ENCODE data around the gene INVS.
A peak's percentile ranks its signal among the peaks of the same experiment; 100 is the strongest.
"Not testable (repeated sequence)": the region's sequence is repeated elsewhere in the genome, so short reads cannot be mapped to it uniquely, and the experiment has no call there.

Gene INVS, protein sequence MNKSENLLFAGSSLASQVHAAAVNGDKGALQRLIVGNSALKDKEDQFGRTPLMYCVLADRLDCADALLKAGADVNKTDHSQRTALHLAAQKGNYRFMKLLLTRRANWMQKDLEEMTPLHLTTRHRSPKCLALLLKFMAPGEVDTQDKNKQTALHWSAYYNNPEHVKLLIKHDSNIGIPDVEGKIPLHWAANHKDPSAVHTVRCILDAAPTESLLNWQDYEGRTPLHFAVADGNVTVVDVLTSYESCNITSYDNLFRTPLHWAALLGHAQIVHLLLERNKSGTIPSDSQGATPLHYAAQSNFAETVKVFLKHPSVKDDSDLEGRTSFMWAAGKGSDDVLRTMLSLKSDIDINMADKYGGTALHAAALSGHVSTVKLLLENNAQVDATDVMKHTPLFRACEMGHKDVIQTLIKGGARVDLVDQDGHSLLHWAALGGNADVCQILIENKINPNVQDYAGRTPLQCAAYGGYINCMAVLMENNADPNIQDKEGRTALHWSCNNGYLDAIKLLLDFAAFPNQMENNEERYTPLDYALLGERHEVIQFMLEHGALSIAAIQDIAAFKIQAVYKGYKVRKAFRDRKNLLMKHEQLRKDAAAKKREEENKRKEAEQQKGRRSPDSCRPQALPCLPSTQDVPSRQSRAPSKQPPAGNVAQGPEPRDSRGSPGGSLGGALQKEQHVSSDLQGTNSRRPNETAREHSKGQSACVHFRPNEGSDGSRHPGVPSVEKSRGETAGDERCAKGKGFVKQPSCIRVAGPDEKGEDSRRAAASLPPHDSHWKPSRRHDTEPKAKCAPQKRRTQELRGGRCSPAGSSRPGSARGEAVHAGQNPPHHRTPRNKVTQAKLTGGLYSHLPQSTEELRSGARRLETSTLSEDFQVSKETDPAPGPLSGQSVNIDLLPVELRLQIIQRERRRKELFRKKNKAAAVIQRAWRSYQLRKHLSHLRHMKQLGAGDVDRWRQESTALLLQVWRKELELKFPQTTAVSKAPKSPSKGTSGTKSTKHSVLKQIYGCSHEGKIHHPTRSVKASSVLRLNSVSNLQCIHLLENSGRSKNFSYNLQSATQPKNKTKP
- total RNA-seq = 34.9 to 47.0 (median 38.8) reads per million in 4 experiments

DNA sequence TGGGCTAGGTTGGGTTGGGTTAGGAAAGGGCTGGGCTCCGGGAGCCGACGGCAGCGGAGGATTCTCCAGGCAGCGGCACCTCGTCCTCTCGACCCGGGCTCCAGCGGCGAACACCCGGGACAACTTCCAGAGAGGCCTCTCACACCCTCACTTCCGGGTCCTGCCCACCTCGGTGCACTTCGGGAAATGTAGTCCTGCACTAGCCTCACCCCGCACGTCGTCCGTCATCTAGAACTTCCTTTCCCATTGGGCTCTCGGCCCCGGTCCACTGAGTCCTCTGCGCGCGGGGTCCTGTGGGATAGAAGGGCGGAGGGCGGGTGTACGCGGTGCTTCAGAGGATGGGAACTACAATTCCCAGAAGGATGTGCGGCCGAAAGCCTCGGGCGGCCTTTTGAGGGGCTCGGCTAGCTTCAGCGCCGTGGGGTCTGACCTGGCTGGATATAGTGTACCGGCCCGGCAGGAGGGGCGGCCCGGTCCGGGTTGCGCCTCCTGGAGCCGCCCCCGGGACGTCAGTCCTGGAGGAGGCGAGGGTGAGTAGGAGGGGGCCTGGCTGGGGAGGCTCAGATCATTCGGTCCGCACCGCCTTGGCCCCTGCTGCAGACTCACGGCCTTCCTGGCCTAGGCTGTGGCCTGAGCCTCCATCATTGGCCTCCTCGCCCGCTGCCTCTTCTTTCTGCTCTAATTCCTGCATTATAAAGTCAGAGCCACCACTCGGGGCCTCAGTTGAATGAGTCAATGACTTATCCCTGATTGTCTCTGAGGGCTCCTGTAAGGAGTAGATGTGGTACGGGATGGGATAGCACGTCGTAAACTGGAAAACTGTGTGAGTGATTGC is at the start of gene INVS, which contains the start of gene ERP44:
Gene INVS (plus strand): TSS at position 357 of the 835 bp plus-strand sequence. CDS start 5,279 bp downstream, outside the sequence.
Gene ERP44 (minus strand): TSS at position 114 of the 835 bp plus-strand sequence. CDS start 160 bp downstream, outside the sequence.
- DNase-seq = peak; percentile 96

DNA sequence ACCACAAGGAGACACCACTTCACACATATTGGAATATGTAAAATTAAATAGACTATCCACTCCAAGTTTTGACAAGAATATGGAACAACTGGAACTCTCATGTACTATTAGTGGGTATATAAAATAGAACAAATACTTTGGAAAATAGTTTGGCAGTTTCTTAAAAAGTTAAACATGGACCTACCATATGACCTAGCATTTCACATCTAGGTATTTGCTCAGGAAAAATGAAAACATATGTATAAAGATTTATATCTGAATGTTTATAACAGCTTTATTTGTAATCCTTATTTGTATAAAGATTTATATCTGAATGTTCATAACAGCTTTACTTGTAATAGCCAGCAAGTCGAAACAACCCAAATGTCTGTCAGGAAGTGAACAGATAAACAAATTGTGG is 49.5 kb upstream of the INVS start:
- no peak for DNase-seq

DNA sequence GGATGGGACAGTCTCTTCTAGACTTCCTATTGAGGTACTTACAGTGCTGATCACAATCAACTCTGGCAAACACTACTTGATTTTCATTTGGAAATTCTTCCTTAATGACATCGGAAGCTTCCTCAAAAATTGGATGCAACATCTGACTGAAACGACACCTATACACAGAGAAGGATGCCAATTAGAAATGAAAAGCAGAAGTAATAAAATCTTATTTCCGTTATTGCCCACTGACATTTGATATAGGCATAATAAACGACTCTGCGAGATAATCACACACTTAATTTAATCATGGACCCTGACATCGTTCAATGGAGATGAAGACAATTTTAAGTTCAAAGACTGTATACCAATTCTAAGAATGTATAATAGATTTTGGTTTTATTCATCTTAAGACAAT is 46.7 kb upstream of the INVS start:
- no peak for DNase-seq

DNA sequence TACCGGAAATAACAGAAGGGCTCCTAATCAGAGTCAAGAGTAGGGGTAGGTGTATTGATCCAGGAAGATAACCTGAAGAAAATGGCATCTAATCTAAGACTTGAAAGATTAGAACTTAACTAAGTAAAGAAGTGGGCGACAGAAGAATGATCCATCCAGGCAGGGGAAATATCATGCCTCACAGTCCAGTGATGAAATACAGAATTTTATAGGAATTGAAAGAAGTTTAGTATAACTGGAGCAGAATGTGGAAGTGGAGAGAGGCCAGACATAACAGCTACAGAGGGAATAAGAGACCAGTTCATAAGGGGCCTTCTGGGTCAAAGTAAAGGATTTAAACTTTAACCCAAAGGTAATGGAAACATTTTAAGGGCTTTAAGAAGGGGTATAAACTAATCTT is 42.5 kb upstream of the INVS start:
- DNase-seq = no peak

DNA sequence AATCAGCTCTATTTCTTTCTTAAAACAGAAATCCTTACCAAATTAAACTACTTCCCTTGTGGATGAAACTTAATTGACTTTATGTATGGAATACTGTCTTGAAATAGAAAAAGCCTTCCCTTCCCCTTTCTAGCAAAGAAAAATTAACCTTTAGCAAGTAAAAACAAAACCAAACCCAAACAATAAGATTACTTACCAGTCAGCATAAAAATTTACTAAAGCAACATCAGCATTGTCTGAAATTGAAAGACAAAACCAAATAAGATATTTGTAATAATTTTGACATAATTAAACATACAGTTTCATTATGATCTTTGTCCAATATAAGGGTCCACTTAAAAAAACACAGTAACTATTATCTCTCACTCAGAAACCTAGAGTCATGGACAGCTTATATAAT is 41.4 kb upstream of the INVS start:
- no peak for DNase-seq

DNA sequence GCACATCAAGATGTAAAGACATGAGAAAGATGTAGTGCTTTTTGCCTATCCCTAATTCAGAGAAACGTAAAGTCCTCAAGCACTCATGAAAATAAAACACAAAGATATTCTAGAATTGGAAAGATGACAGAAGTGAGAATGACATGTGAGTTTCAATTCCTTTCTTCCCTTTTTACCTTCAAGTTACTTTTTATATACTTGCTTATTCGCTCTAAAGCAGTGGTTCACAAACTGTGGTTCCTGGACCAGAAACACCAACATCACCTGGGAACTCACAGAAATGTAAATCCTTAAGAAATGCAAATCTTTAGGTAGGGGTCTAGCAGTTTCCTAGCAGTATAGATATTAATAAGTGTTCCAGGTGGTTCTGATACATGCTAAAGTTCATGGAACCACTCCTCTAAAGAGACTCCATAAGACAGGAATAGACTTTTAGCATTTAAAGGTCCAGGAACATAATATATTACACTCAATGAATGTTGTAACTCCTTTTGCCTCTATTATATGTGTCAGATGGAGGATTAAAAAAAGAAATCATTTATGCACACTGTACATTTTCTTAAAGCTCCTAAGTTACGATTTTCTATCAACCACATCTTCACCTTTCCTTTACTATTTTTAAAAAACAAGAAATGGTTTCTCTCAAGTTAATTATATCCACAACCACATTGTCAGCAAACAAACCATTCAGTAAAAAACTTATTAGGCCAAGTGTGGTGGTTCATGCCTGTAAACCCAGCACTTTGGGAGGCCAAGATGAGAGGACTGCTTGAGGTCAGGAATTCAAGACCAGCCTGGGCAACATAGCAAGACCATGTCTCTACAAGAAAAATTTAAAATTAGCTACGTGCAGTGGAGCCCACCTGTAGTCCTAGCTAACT is 40.1 kb upstream of the INVS start:
- DNase-seq = no peak

DNA sequence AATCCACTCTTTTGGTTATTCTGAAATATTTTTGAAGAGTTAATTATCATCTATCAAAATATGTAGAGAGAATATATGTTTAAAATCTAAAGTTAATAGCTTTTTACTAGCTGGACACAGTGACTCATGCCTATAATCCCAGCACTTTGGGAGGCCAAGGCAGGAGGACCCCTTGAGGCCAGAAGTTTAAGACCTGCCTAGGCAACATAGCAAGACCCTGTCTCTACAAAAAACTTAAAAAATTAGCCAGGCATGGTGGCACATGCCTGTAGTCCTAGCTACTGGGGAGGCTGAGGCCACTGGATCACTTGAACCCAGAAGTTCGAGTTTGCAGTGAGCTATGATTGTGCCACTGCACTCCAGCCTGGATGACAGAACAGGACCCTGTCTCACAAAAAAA is 36.4 kb upstream of the INVS start:
- not testable (repeated sequence) for DNase-seq

DNA sequence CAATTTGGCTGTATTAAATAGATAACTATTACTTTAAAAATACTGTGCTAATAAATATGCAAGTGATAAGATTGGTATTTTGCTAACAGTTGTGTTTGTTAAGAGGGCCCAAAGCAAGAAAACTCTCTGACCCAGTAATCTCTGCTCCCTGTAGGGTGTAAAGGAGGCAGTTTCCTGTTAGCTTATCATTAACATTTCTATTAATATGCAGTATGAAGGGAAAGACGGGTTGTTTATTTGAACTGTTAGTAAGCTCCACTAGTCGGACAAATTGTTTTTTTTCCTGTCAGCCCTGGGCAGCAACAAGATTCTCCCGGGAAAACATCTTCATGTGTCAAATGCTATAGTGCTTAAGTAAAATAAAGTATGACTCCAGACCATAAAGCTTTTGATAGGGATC is 35.9 kb upstream of the INVS start:
- no peak for DNase-seq

DNA sequence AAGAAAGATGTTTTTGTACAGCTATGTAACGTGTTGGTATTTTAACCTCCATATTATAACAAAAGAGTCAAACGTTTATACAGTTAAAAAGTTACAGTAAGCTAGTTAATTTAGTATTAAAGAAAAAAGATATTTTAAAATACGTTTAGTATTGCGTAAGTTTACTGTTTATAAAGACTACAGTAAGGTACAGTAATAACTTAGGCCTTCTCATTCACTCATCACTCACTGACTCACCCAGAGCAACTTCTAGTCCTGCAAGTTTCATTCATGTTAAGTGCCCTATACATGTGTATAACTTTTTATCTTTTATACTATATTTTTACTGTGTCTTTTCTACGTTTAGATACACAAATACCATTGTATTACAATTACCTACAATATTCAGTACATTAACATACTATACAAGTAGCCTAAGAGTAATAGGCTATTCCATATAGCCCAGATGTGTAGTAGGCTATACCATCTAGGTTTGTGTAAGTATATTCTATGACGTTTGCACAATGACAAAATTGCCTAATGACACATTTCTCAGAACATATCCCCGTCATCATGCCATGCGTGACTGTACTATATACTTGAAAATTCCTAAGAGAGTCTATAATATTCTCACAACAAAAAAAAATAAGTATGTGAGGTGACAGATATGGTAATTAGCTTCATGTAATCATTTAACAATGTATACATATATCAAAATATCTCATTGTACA is 34.0 kb upstream of the INVS start:
- no peak for DNase-seq

DNA sequence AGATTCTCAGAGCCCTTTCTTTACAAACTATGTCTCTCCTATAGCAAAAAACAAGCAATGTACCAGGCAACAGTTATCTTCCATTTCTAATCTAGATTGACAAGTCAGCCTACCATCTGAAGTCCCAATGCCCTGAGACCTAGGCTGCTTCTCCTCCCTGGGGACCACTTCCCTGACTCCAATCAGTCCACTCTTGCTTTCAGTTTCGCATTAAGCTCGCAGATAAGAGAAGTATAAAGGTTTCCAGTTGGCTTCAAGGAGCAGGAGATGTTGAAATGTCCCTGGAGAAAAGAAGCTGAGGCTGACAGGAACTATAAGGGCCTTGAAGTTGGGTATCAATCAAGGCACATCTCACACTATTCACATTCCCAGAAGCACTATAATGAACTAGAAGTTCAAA is 32.5 kb upstream of the INVS start:
- DNase-seq = no peak

DNA sequence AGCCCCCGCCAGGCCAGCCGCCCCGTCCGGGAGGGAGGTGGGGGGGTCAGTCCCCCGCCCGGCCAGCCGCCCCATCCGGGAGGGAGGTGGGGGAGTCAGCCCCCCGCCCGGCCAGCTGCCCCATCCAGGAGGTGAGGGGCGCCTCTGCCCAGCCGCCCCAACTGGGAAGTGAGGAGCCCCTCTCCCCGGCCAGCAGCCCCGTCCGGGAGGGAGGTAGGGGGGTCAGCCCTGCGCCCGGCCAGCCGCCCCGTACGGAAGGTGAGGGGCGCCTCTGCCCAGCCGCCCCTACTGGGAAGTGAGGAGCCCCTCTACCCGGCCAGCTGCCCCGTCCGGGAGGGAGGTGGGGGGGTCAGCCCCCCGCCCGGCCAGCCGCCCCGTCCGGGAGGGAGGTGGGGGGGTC is 31.1 kb upstream of the INVS start:
- not testable (repeated sequence) for DNase-seq

DNA sequence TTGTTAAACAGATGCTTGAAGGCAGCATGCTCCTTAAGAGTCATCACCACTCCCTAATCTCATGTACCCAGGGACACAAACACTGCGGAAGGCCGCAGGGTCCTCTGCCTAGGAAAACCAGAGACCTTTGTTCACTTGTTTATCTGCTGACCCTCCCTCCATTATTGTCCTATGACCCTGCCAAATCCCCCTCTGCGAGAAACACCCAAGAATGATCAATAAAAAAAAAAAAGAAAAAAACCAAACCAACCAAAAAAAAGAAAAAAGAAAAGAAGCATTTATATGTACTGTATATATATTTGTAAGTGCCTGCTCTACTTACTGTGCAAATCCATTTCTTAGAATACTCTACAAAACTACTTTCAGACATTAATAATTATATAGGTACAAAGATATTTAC is 30.0 kb upstream of the INVS start:
- DNase-seq = not testable (repeated sequence)

DNA sequence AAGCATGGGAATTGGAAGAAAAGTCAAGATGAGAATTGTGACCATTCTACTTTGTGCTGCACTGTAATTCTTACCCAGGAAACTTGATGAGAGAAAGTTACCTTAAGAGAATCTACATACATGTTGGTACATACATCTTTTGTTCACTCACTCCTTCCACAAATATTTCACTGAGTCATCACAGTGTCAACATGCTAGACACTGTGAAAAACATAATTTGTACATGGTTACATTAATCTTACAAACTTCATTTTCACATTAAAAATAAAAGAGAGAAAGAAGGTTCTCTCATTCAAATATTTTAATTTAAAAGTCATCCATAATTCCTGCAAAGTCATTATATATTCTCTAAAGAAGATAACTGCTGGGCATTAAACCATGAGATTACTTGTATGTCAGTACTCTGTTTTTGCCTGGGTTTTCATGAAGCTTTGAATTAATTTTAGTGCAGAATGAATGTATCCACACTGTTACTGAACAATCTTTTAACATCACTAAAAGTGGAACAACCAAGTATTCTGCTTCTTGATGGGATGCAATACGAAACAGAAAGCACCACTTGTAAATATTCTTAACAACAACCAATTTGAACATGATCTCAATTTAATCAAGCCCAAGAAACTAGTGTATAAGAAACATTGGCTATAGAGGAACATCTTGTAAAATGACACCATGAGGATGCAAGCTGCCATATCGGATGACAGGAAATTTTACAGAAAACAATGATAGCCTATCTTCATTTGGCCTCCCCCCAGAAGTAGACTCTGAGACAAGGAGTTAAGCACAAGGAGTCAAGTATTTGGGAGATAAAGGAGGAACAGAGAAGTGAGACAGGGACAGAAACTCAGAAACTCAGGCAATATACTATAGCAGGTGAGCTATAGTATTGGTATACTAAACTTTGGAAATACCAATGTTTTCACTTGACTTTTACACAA is 28.7 kb upstream of the INVS start:
- DNase-seq = no peak

DNA sequence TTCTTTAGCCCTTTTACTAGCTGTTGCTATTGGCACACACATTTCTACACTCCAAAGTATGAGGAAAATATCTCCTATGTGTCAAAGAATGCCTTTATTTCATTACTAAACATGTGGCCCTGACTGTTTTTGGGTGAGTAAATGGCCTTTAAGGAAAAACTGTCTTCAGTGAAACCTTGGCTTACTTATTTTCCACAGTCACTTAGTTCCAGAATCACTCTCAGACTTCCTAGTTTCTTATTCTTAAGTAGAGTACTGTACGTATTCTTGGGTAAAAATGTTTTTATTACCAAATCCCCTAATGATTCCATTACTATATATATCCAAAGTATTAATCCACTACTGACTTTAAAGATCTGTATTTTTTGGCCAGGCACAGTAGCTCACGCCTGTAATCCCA is 27.8 kb upstream of the INVS start:
- DNase-seq = no peak

DNA sequence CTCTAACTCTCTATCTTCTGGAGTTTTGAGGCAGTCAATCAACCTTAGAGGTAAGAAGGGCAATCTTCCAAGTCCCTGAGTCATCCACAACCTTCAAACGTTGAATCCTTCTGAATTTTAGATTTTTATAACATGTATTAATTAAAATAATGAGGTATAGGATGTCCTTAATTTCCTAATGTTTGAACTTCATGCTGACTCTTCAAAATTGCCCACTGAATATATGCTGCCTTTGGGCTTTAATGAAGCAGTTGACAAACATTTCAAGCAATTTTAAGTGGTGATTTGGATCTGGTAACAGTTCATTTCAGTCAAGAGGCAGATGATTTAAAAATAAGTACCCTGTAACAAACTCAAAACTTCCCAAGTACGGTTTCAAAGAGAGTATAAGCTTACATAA is 26.2 kb upstream of the INVS start:
- DNase-seq = no peak

DNA sequence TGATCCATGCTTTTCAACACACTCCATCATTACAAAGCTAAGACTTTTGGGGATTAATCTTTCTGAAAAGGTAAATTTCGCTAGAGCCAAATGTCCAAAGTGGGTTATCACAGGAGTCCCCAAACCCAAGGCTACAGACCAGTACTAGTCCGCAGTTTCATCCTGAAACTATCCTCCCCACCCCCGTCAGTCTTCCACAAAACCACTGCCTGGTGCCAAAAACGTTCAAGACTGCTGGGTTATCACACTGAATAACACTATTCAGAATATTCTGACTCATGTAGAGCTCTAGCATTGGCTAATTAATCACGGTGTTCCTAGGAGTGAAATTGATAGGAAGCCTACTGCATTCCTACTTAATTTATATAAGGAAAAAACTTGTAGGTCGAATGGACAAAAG is 24.9 kb upstream of the INVS start:
- no peak for DNase-seq

DNA sequence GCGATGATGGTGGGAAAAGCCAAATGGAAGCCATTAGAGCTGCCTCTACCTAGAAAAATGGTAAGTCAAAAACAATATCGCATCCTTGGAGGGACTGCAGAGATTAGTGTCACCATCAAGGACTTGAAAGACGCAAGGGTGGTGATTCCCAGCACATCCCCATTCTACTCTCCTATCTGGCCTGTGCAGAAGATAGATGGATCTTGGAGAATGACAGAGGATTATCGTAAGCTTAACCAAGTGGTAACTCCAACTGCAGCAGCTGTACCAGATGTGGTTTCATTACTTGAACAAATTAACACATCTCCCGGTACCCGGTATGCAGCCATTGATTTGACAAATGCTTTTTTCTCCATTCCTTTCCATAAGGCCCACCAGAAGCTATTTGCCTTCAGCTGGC is 24.1 kb upstream of the INVS start:
- DNase-seq = no peak

DNA sequence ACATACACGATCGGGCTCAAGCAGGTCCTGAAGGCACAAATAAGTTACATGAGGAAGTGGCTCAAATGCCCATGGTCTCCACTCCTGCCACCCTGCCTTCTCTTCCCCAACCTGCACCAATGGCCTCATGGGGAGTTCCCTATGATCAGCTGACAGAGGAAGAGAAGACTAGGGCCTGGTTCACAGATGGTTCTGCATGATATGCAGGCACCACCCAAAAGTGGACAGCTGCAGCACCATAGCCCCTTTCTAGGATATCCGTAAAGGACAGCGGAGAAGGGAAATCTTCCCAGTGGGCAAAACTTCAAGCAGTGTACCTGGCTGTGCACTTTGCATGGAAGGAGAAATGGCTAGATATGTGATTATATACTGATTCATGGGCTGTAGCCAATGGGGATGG is 22.8 kb upstream of the INVS start:
- DNase-seq = not testable (repeated sequence)

DNA sequence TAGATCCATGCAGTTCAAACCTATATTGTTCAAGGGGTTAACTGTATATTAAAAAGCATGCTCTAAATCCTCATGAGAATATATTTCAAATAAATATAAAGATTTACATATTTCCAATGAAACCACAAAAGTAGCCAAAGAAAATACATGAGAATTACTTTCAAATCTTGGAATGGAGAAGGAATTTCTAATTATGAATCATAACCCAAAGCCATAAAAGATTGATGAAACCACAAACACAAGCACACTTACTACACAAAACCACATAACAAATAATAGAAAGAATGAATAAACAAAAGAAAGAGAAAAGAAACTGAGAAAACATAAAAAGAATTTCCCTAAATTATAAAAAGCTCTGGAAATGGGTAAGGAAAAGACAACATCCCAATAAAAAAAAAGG is 16.3 kb upstream of the INVS start:
- no peak for DNase-seq

Measured in effector CD8-positive, alpha-beta T cell (primary cell).